ENCODE measurements around the gene DOK3.

- no peak for TF ChIP-seq CTCF (IDR thresholded peaks at IDR 0.05; ENCODE audit: low read length)
- TF ChIP-seq EZH2 (IDR thresholded peaks at IDR 0.05; ENCODE audit: borderline replicate concordance, low read length): no peak
These were observed 21.0 kb upstream of the DOK3 start for GRCh38 chr5:177530638-177531037.

Data from OCI-LY1 (cell line).